Mammary epithelial cell (primary cell): Measurements from ENCODE around the gene GRM8.

Experiments used
- EZH2 ChIP-seq: IDR thresholded peaks from 2 replicates; pipeline ENCODE4 v1.6.1; 2012; ENCODE audit warnings: low read length, inconsistent platforms, borderline replicate concordance
- TF ChIP-seq, protein P1 (sequence below), 2 donors: IDR thresholded peaks in 1 of 2; conservative IDR thresholded peaks in 1 of 2; 2 replicates each; pipeline ENCODE4 v1.5.1; 2011 to 2012; ENCODE audit warnings: inconsistent platforms in 2 of 2, low read length in 2 of 2, mild to moderate bottlenecking in 2 of 2, control low read depth in 1 of 2, low read depth in 1 of 2; ENCODE audit not compliant: insufficient read depth in 1 of 2; ENCODE audit errors: extremely low read depth in 1 of 2

DNA sequence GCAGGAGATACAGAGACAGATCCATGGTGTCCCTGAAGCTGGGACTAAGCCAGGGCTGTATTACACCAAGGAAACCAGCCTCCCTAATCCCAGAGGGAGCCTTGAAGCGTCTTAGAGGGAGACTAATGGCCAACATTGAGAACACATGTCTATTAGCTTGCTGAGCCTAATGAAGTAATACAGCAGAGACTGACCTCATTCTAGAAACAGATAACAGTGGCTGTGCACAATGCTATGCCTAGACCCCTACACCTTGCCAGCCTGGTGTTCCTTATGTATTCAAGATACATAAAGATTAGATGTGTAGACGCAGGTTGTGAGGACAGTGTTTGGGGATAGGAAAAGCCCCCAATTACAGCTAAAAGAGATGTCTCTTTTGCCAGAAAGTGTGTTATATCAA is 19.1 kb downstream of the GRM8 start:
- TF ChIP-seq, protein P1, sequence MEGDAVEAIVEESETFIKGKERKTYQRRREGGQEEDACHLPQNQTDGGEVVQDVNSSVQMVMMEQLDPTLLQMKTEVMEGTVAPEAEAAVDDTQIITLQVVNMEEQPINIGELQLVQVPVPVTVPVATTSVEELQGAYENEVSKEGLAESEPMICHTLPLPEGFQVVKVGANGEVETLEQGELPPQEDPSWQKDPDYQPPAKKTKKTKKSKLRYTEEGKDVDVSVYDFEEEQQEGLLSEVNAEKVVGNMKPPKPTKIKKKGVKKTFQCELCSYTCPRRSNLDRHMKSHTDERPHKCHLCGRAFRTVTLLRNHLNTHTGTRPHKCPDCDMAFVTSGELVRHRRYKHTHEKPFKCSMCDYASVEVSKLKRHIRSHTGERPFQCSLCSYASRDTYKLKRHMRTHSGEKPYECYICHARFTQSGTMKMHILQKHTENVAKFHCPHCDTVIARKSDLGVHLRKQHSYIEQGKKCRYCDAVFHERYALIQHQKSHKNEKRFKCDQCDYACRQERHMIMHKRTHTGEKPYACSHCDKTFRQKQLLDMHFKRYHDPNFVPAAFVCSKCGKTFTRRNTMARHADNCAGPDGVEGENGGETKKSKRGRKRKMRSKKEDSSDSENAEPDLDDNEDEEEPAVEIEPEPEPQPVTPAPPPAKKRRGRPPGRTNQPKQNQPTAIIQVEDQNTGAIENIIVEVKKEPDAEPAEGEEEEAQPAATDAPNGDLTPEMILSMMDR (conservative IDR thresholded peaks at IDR 0.05 in 1 of 2, IDR thresholded peaks at IDR 0.05 in 1 of 2; ENCODE audit: extremely low read depth in 1 of 2, insufficient read depth in 1 of 2, low read depth in 1 of 2, low read length in 2 of 2) = no peak
- TF ChIP-seq EZH2 = no peak
